CD14-positive monocyte (primary cell): Measurements from ENCODE around the gene ARHGAP32. TPM values are rescaled to one million over a fixed set of nuclear protein-coding genes. Genes with fewer than 3 reads are reported as not detected.
A peak's percentile ranks its signal among the peaks of the same experiment; 100 is the strongest.

ENCODE experiments used
- DNase-seq, 3 donors: peaks; one replicate each; pipeline ENCODE4 v3.0.0-alpha.2; 2011 to 2022
- H2AFZ ChIP-seq: 2 replicates; pipeline ENCODE4 v1.6.0; 2012; ENCODE audit warnings: mild to moderate bottlenecking, low read depth, low read length, inconsistent platforms; ENCODE audit not compliant: insufficient read depth, poor library complexity, severe bottlenecking
- H3K27ac ChIP-seq, 2 donors: 1 replicate in 1 of 2; 2 replicates in 1 of 2; pipeline ENCODE4 v1.5.1; 2012 to 2013; ENCODE audit warnings: low read length in 2 of 2, control low read depth in 1 of 2, inconsistent platforms in 1 of 2, low read depth in 1 of 2, mild to moderate bottlenecking in 1 of 2
- H3K27me3 ChIP-seq, 2 donors: one replicate each; pipeline versions ENCODE4 v1.6.0 to v1.6.1; 2011 to 2013; ENCODE audit warnings: low read length in 2 of 2; ENCODE audit not compliant: control insufficient read depth in 2 of 2, insufficient read depth in 2 of 2
- H3K36me3 ChIP-seq, 2 donors: replicated peaks in 1 of 2; 1 replicate in 1 of 2; 2 replicates in 1 of 2; pipeline versions ENCODE4 v1.5.1 to v1.6.1; 2012 to 2013; ENCODE audit warnings: low read length in 2 of 2, control low read depth in 1 of 2, inconsistent platforms in 1 of 2, mild to moderate bottlenecking in 1 of 2; ENCODE audit not compliant: insufficient read depth in 2 of 2, control insufficient read depth in 1 of 2
- H3K4me1 ChIP-seq, 2 donors: 1 replicate in 1 of 2; 2 replicates in 1 of 2; pipeline versions ENCODE4 v1.5.1 to v1.6.1; 2012 to 2013; ENCODE audit warnings: low read length in 2 of 2, control low read depth in 1 of 2, inconsistent platforms in 1 of 2, mild to moderate bottlenecking in 1 of 2, moderate library complexity in 1 of 2; ENCODE audit not compliant: insufficient read depth in 2 of 2, control insufficient read depth in 1 of 2
- H3K4me2 ChIP-seq: replicated peaks from 2 replicates; pipeline ENCODE3; 2012; ENCODE audit warnings: low read length, moderate library complexity, mild to moderate bottlenecking; ENCODE audit not compliant: poor library complexity, severe bottlenecking; ENCODE audit errors: extremely low read depth
- H3K4me3 ChIP-seq, 3 experiments: fragments of 200-600 bp in 1 of 3; sonication (generic) in 1 of 3; replicated peaks in 1 of 3; 1 replicate in 2 of 3; 2 replicates in 1 of 3; pipeline ENCODE4 v1.5.1; 2011 to 2013; ENCODE audit warnings: low read length in 3 of 3, mild to moderate bottlenecking in 3 of 3, control low read depth in 2 of 3, low read depth in 2 of 3, inconsistent platforms in 1 of 3, moderate library complexity in 1 of 3
- H3K79me2 ChIP-seq: 2 replicates; pipeline ENCODE4 v1.6.0; 2012; ENCODE audit warnings: mild to moderate bottlenecking, control low read depth, inconsistent platforms, low read length, moderate library complexity; ENCODE audit not compliant: insufficient read depth
- H3K9ac ChIP-seq: 2 replicates; pipeline ENCODE4 v1.6.0; 2017; ENCODE audit warnings: low read length, mild to moderate bottlenecking; ENCODE audit not compliant: insufficient read depth, poor library complexity, severe bottlenecking
- H3K9me3 ChIP-seq, 2 donors: replicated peaks in 1 of 2; 1 replicate in 1 of 2; 2 replicates in 1 of 2; pipeline versions ENCODE4 v1.5.1 to v1.6.1; 2012 to 2013; ENCODE audit warnings: low read length in 2 of 2, control low read depth in 1 of 2; ENCODE audit not compliant: control insufficient read depth in 1 of 2, insufficient read depth in 1 of 2
- H4K20me1 ChIP-seq: 2 replicates; pipeline ENCODE4 v1.6.0; 2012; ENCODE audit warnings: mild to moderate bottlenecking, low read length, control low read depth, moderate library complexity; ENCODE audit not compliant: insufficient read depth
- H3K27ac Mint-ChIP-seq, 7 donors: one replicate each; pipeline ENCODE4 v1.8.0; 2020; ENCODE audit warnings: mild to moderate bottlenecking in 7 of 7, mixed read lengths in 7 of 7, moderate library complexity in 6 of 7, inconsistent platforms in 2 of 7
- H3K27me3 Mint-ChIP-seq, 3 donors: one replicate each; pipeline ENCODE4 v1.8.0; 2021 to 2022; ENCODE audit warnings: low read depth in 3 of 3, mild to moderate bottlenecking in 3 of 3, mixed read lengths in 3 of 3, moderate library complexity in 3 of 3, inconsistent platforms in 1 of 3
- H3K36me3 Mint-ChIP-seq, 2 donors: one replicate each; pipeline ENCODE4 v1.8.0; 2020; ENCODE audit warnings: mixed read lengths in 2 of 2, inconsistent platforms in 1 of 2, mild to moderate bottlenecking in 1 of 2
- H3K4me1 Mint-ChIP-seq: one replicate; pipeline ENCODE4 v1.8.0; 2020; ENCODE audit warnings: mild to moderate bottlenecking, mixed read lengths
- H3K4me3 Mint-ChIP-seq, 2 donors: one replicate each; pipeline ENCODE4 v1.8.0; 2020; ENCODE audit warnings: mild to moderate bottlenecking in 2 of 2, mixed read lengths in 2 of 2, moderate library complexity in 1 of 2
- H3K9me3 Mint-ChIP-seq, 7 donors: one replicate each; pipeline ENCODE4 v1.8.0; 2020 to 2022; ENCODE audit warnings: mixed read lengths in 7 of 7, mild to moderate bottlenecking in 6 of 7, moderate library complexity in 6 of 7, inconsistent platforms in 2 of 7
- CTCF ChIP-seq: fragments of 200-600 bp; IDR thresholded peaks from one replicate; pipeline ENCODE4 v1.8.0; 2022; ENCODE audit warnings: antibody characterized with exemption, mild to moderate bottlenecking
- WGBS: methylation state at CpG from one replicate; pipeline ENCODE4 v1.1.5; 2013; ENCODE audit warnings: missing lambda C conversion rate; ENCODE audit not compliant: insufficient coverage; 5-methylcytosine and 5-hydroxymethylcytosine counted together
- intact Hi-C, 2 donors: fragments of 100-400 bp; cut with micrococcal nuclease; formaldehyde crosslinking; loops; one replicate each; pipeline versions ENCODE4 v1.15.0 to v1.15.1; 2023
- polyA plus RNA-seq, 3 donors: library from polyadenylated mRNA; depleted of rRNA in 1 of 3; unstranded in 2 of 3; stranded (reverse) in 1 of 3; fragments of 300-500 nt in 2 of 3; fragments of >200 nt in 1 of 3; fragmentation: Illumina TruSeq in 2 of 3; gene quantifications; 1 replicate in 2 of 3; 2 replicates in 1 of 3; pipeline ENCODE4 v1.2.3, GENCODE V29; 2012 to 2021

ARHGAP32 gene
- polyA plus RNA-seq, 3 donors, result 0.13 to 3.4 (median 0.72) TPM

GRCh38 chr11:128942272-128942612, 249.9 kb downstream of the ARHGAP32 start:
- Mint-ChIP-seq H3K27me3 (peaks cover 3 to 6% (median 3%) of the 10 kb centered on the region in 3 donors), H3K4me1 (peaks cover 9% of the 10 kb centered on the region), H3K36me3 (no peaks in the 10 kb centered on the region), H3K27ac (no peak overlapping the region), H3K4me3 (no peak overlapping the region), H3K9me3 (no peaks in the 10 kb centered on the region)
- Histone ChIP-seq H3K9me3 (no peaks in the 10 kb centered on the region), H3K4me2 (no peak overlapping the region), H3K9ac (no peak overlapping the region), H3K4me1 (peaks cover 0 to 5% of the 10 kb centered on the region in 2 donors), H3K27me3 (no peaks in the 10 kb centered on the region), H3K79me2 (no peaks in the 10 kb centered on the region), H2AFZ (no peak overlapping the region), H3K27ac (no peak overlapping the region), H3K36me3 (no peaks in the 10 kb centered on the region), H3K4me3 (no peak overlapping the region), H4K20me1 (no peaks in the 10 kb centered on the region)
- 95% methylated on average over 13 of the region's 13 CpGs for WGBS
- no peak for TF ChIP-seq CTCF
- DNase-seq, result no peak
- intact Hi-C loops, result no loop called here

GRCh38 chr11:128941573-128942271, 250.4 kb downstream of the ARHGAP32 start:
- Histone ChIP-seq H3K9ac (no peak overlapping the region), H3K4me3 (no peak overlapping the region), H3K4me2 (no peak overlapping the region), H2AFZ (peak overlapping the region; percentile 41), H4K20me1 (no peaks in the 10 kb centered on the region), H3K27me3 (no peaks in the 10 kb centered on the region), H3K4me1 (peaks cover 0 to 5% of the 10 kb centered on the region in 2 donors), H3K9me3 (no peaks in the 10 kb centered on the region), H3K27ac (no peak overlapping the region), H3K36me3 (no peaks in the 10 kb centered on the region), H3K79me2 (no peaks in the 10 kb centered on the region)
- 93% methylated on average over 10 of the region's 14 CpGs for WGBS
- Mint-ChIP-seq H3K27ac (no peak overlapping the region), H3K36me3 (no peaks in the 10 kb centered on the region), H3K4me3 (no peak overlapping the region), H3K4me1 (peaks cover 9% of the 10 kb centered on the region), H3K27me3 (peaks cover 3 to 6% (median 5%) of the 10 kb centered on the region in 3 donors), H3K9me3 (no peaks in the 10 kb centered on the region)
- intact Hi-C loops, result no loop called here
- no peak for TF ChIP-seq CTCF
- no peak for DNase-seq
